ENCODE results near the gene HLA-DOB.

DNA sequence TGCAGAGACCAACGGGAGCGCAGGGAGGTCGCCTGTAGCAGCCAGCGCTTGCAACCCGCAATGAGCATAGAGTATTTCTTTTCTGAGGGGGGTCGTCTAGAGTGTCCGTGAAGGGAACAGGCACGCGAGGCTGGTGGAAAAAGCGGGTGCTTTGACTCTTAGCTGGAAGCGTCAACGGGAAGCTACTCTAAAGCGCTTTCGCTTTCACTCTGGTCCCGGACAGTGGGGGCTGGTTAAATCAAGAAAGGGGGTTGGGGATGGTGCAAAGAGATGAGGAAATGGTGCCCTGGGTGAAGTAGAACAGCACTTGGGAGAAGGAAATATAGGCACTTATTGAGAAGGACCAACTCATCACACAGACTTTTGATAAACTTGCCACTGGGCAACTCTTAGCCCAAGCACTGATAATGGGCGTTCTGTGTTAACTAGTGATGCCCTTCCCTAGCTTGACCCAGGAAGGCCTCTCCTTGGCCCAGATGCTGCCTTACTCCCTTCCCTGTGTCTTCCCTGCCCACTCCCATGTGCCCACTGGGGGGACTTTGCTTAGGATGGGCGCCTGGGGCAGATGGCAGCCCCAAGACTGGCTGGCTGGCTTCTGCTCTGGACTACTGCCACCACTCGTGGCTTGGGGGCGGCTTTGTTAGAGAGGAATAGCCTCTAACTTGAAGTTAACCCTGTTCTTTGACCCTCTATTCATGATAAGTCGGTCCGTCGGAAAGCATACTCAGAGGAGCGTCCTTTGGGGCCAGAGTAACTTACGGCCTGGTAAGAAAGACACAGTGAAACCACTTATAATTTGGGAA lies 37.8 kb upstream of the HLA-DOB start:
- TF ChIP-seq, protein P1, sequence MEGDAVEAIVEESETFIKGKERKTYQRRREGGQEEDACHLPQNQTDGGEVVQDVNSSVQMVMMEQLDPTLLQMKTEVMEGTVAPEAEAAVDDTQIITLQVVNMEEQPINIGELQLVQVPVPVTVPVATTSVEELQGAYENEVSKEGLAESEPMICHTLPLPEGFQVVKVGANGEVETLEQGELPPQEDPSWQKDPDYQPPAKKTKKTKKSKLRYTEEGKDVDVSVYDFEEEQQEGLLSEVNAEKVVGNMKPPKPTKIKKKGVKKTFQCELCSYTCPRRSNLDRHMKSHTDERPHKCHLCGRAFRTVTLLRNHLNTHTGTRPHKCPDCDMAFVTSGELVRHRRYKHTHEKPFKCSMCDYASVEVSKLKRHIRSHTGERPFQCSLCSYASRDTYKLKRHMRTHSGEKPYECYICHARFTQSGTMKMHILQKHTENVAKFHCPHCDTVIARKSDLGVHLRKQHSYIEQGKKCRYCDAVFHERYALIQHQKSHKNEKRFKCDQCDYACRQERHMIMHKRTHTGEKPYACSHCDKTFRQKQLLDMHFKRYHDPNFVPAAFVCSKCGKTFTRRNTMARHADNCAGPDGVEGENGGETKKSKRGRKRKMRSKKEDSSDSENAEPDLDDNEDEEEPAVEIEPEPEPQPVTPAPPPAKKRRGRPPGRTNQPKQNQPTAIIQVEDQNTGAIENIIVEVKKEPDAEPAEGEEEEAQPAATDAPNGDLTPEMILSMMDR (IDR thresholded peaks at IDR 0.05; ENCODE audit: low read depth, low read length): no peak
- no peak for TF ChIP-seq EZH2phosphoT487 (IDR thresholded peaks at IDR 0.05; ENCODE audit: low read depth)
